Panc1 (cell line): ENCODE results near the gene YLPM1.

Experiments used
- CTCF ChIP-seq: fragments of 450-650 bp; IDR thresholded peaks from 2 replicates; pipeline ENCODE4 v1.5.1; 2017; ENCODE audit warnings: mild to moderate bottlenecking
- REST ChIP-seq, 2 experiments: IDR thresholded peaks; 2 replicates each; pipeline ENCODE4 v1.6.1; 2011 to 2012; ENCODE audit warnings: low read depth in 2 of 2, control low read depth in 1 of 2, low read length in 1 of 2, mild to moderate bottlenecking in 1 of 2, moderate library complexity in 1 of 2; ENCODE audit not compliant: insufficient read depth in 1 of 2

- TF ChIP-seq CTCF (no peak), REST (IDR thresholded peaks at IDR 0.05; ENCODE audit: insufficient read depth in 1 of 2, low read depth in 2 of 2, low read length in 1 of 2) (no peak)
Observed at GRCh38 chr14:74852922-74853530, 89.9 kb downstream of the YLPM1 start.
